Measurements from ENCODE around the gene KIFBP.

- TF ChIP-seq CTCF (IDR thresholded peaks at IDR 0.05) (no peak), EP300 (IDR thresholded peaks at IDR 0.05) (no peak)
Observed at GRCh38 chr10:69043931-69044531, 55.4 kb downstream of the KIFBP start.
